ENCODE results near the gene TEAD1.

Gene TEAD1

DNA sequence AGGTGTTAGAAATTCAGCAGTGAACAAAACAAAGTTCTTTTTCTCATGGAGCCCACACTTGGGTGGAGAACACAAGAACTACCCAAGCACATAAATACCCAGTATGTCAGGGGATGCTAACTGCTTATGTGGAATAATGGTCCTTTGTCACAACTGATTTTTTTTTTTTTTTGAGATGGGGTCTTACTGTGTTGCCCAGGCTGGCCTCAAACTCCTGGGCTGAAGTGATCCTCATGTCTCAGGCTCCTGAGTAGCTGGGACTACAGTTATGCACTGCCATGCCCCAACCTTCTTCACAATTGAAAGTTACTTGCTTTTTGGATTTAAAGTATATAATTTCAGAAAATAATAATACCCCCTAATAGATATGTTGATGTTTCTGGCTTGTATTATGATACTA is 212.3 kb downstream of the TEAD1 start:
- peaks cover 9% of the 10 kb centered on the region for H3K36me3 ChIP-seq (ENCODE audit: control insufficient read depth, insufficient read depth, low read length)

DNA sequence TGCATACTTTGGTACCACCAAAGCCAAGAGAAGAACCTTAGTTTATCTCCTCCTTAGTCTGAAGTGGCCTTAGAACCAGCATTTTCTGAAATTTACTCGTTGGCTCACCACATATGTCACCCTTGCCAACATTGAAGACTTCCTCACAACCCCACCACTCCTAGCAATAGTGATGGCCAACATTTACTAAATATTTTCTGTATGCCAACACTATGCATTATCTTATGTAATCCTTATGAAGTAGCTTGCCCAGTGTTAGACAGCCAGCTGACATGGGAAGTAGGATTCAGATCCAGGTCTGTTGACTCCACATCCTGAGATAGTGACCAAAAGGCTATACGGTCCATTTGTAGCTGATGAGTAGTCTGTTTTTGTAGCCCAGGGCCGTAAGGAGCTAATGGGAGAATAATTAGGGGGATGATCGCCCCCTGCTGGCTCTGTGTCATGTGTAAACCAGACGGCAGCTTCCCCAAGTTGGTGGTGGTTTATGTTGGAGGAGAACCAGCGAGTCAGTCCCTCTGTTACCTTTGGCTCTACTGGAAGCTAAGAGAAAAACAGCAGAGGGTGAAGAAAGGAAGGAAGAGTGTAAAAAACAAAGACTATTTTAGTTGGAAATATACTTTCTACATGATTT is 214.4 kb downstream of the TEAD1 start:
- H3K4me3 ChIP-seq (ENCODE audit: low read length): no peak overlapping the region
- no peak overlapping the region for H3K9ac ChIP-seq (ENCODE audit: low read length)
- peaks cover 11% of the 10 kb centered on the region for H3K4me1 ChIP-seq (ENCODE audit: control insufficient read depth, insufficient read depth, low read length)

More for the DNA sequence above, 212.3 kb downstream of the TEAD1 start:
- Histone ChIP-seq H3K27me3 (ENCODE audit: control insufficient read depth, insufficient read depth, low read length) (no peaks in the 10 kb centered on the region), H3K4me3 (ENCODE audit: low read length) (no peak overlapping the region), H3K9me3 (ENCODE audit: control insufficient read depth, low read length) (no peaks in the 10 kb centered on the region), H3K9ac (ENCODE audit: low read length) (no peak overlapping the region), H3K4me1 (ENCODE audit: control insufficient read depth, insufficient read depth, low read length) (peaks cover 11% of the 10 kb centered on the region)

DNA sequence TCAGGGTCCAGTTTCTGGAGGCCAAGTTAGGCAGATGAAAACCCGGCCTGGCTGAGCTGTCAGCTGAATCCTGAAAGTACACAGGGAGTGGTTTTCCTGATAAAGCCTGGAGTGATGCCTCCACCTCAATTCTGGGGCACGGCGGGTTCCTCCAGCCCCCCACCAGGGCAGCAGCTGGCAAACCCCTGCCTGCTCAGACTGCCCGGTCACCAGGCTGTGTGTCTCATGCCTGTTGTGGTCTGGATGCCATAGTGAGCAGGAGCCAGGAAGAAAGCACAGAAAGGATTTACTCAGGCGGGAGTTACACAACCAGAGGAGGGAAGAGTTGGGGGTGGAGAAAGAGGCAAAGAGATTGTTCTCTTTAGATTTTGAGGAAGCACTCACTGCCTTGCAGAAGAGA is 215.0 kb downstream of the TEAD1 start:
- Histone ChIP-seq H3K4me1 (ENCODE audit: control insufficient read depth, insufficient read depth, low read length) (peaks cover 11% of the 10 kb centered on the region), H3K9me3 (ENCODE audit: control insufficient read depth, low read length) (no peaks in the 10 kb centered on the region), H3K4me3 (ENCODE audit: low read length) (no peak overlapping the region), H3K27me3 (ENCODE audit: control insufficient read depth, insufficient read depth, low read length) (no peaks in the 10 kb centered on the region), H3K9ac (ENCODE audit: low read length) (no peak overlapping the region), H3K36me3 (ENCODE audit: control insufficient read depth, insufficient read depth, low read length) (no peaks in the 10 kb centered on the region)

More for the DNA sequence above, 214.4 kb downstream of the TEAD1 start:
- Histone ChIP-seq H3K9me3 (ENCODE audit: control insufficient read depth, low read length) (no peaks in the 10 kb centered on the region), H3K36me3 (ENCODE audit: control insufficient read depth, insufficient read depth, low read length) (no peaks in the 10 kb centered on the region), H3K27me3 (ENCODE audit: control insufficient read depth, insufficient read depth, low read length) (no peaks in the 10 kb centered on the region)

DNA sequence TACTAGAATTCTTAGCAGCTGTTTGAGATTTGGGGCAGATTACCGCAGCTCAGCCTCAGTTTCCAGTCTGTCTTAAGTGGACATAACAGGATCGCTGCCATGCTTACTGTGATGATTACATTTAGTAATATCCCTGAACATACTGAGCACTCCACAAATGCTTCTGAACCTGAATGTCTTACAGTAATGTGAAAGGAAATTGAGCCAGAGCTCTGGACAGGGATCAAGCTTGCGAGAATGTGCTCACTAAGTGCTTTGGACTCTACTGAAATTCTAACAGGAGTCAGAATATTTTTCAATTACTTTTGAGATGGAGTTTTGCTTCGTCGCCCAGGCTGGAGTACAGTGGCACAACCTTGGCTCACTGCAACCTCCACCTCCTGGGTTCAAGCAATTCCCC is 216.3 kb downstream of the TEAD1 start:
- Histone ChIP-seq H3K4me1 (ENCODE audit: control insufficient read depth, insufficient read depth, low read length) (peaks cover 11% of the 10 kb centered on the region), H3K9ac (ENCODE audit: low read length) (no peak overlapping the region), H3K4me3 (ENCODE audit: low read length) (no peak overlapping the region), H3K36me3 (ENCODE audit: control insufficient read depth, insufficient read depth, low read length) (no peaks in the 10 kb centered on the region), H3K27me3 (ENCODE audit: control insufficient read depth, insufficient read depth, low read length) (no peaks in the 10 kb centered on the region), H3K9me3 (ENCODE audit: control insufficient read depth, low read length) (no peaks in the 10 kb centered on the region)

DNA sequence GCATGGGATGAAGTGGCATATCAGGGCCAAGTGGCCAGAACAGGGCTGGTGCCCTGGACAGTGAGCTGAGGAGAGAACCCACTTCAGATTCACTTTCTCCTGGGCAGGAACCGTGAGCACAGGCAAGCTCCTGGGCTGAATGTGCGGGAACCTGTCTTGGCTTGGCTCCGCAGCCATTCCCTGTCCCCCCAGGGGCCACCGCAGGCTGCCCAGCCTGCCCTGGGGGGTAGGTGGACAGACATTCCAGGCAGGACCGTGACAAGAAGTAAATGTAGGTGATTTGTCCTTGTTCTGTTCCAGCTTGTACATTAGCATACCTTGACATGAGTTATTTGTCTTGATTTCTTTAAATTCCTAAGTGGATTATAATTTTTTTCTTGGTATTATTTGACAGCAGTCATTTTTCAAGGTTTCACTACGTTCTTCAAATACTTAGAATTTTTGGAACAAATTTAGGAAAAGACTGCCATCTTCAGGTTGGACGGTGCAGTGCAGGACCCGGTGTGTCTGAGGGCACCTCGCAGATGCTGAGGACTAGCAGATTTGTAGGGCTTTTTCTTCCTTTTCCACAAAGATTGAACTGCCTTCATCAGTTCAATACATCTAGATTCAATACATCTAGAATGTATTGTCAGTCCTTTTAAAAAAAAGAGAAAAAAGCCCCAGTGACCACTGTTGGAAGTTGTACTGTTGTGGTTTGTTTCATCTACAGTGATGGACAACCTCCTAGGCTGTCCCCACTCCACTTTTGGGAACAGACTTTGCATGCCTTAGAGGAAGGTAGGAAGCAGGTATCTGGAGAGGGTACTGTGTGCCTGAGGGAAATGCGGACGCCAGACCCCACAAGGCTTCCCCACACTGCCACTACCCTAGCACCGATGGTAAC is 219.8 kb downstream of the TEAD1 start:
- H3K4me1 ChIP-seq (ENCODE audit: control insufficient read depth, insufficient read depth, low read length): peaks cover 3% of the 10 kb centered on the region
- H3K36me3 ChIP-seq (ENCODE audit: control insufficient read depth, insufficient read depth, low read length): no peaks in the 10 kb centered on the region
- no peaks in the 10 kb centered on the region for H3K9me3 ChIP-seq (ENCODE audit: control insufficient read depth, low read length)
- H3K4me3 ChIP-seq (ENCODE audit: low read length): no peak overlapping the region
- H3K27me3 ChIP-seq (ENCODE audit: control insufficient read depth, insufficient read depth, low read length): no peaks in the 10 kb centered on the region
- no peak overlapping the region for H3K9ac ChIP-seq (ENCODE audit: low read length)

DNA sequence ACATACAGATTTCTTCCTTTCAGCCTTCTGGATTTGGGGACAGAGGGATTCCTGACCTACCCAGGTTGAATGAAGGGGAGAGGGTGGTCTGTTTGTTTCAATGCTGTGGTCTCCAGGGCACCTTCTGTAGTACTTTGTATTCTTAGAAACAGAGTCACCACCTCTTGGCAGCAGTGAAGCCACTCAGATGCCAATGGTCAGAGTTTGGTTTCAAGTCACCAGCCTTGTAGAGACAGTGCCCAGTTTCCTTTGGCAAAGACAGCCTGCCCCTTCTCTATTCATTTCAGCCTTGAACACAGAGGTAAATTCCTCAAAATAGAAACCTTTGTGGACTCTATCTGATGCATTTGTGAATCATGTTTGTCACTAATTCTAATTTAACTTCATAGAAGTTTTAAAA is 223.2 kb downstream of the TEAD1 start:
- H3K4me1 ChIP-seq (ENCODE audit: control insufficient read depth, insufficient read depth, low read length): peaks cover 5% of the 10 kb centered on the region
- no peak overlapping the region for H3K4me3 ChIP-seq (ENCODE audit: low read length)
- no peaks in the 10 kb centered on the region for H3K27me3 ChIP-seq (ENCODE audit: control insufficient read depth, insufficient read depth, low read length)
- H3K36me3 ChIP-seq (ENCODE audit: control insufficient read depth, insufficient read depth, low read length): no peaks in the 10 kb centered on the region
- no peaks in the 10 kb centered on the region for H3K9me3 ChIP-seq (ENCODE audit: control insufficient read depth, low read length)
- H3K9ac ChIP-seq (ENCODE audit: low read length): no peak overlapping the region

DNA sequence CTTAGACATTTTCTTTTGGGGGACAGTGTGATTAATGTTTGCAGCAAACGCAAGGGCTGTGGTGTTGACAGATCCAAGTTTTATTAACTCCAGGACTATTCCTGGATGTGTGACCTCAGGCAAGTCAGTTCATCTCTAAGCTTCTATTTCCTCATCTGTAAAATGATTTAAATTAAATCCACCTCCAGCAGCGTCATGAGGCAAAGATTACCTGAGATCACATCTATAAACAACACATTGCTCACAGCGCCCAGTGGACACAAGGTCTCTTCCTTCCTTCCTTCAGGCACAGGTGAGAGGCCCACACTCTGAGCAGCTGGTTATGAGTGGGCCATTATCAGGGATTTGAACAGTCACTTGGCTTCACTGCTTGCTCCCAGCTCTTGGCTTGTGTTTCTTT is 223.6 kb downstream of the TEAD1 start:
- Histone ChIP-seq H3K4me3 (ENCODE audit: low read length) (no peak overlapping the region), H3K27me3 (ENCODE audit: control insufficient read depth, insufficient read depth, low read length) (no peaks in the 10 kb centered on the region), H3K36me3 (ENCODE audit: control insufficient read depth, insufficient read depth, low read length) (no peaks in the 10 kb centered on the region), H3K9ac (ENCODE audit: low read length) (no peak overlapping the region), H3K9me3 (ENCODE audit: control insufficient read depth, low read length) (no peaks in the 10 kb centered on the region), H3K4me1 (ENCODE audit: control insufficient read depth, insufficient read depth, low read length) (peaks cover 5% of the 10 kb centered on the region)

DNA sequence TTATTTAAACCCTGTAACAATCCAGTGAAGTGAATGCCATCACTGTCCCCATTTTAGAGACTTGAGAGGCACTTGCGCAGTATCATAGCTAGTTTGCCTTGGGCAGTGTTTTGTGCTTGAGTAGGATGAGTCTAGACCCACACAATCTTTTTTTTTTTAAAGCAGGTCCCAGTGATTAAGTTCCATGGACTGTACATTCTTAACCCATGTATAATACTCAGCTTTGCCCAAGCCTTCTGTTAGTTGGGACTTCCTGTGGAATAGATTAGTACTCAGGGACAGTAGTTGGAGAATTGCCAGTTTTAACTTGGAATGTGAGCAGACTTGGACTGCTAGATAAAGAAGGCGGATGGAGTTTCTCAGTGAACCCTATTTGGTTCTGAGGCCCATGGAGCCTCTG is 226.3 kb downstream of the TEAD1 start:
- H3K27me3 ChIP-seq (ENCODE audit: control insufficient read depth, insufficient read depth, low read length): no peaks in the 10 kb centered on the region
- no peaks in the 10 kb centered on the region for H3K9me3 ChIP-seq (ENCODE audit: control insufficient read depth, low read length)
- H3K36me3 ChIP-seq (ENCODE audit: control insufficient read depth, insufficient read depth, low read length): no peaks in the 10 kb centered on the region
- peaks cover 5% of the 10 kb centered on the region for H3K4me1 ChIP-seq (ENCODE audit: control insufficient read depth, insufficient read depth, low read length)
- no peak overlapping the region for H3K9ac ChIP-seq (ENCODE audit: low read length)
- no peak overlapping the region for H3K4me3 ChIP-seq (ENCODE audit: low read length)

DNA sequence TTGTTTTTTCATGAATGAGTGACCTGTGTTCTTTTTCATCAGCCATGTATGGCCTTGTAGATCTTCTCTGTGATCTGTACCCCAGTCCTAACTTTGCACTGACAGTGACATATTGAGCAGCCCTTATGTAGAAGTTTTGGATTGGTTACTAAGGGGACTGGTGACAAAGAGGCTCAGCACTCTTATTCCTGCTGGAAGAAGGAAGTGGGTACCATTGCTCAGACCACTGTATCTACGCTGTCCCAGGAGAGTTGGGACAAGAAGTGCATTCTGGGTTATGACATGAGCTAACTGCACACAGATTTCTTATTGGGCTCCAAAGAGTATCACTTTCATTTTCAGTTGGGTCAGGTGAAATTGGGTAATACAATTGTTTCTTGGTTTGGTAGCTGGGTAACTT is 227.1 kb downstream of the TEAD1 start:
- Histone ChIP-seq H3K4me3 (ENCODE audit: low read length) (no peak overlapping the region), H3K9ac (ENCODE audit: low read length) (no peak overlapping the region), H3K9me3 (ENCODE audit: control insufficient read depth, low read length) (no peaks in the 10 kb centered on the region), H3K27me3 (ENCODE audit: control insufficient read depth, insufficient read depth, low read length) (no peaks in the 10 kb centered on the region), H3K4me1 (ENCODE audit: control insufficient read depth, insufficient read depth, low read length) (peaks cover 5% of the 10 kb centered on the region), H3K36me3 (ENCODE audit: control insufficient read depth, insufficient read depth, low read length) (no peaks in the 10 kb centered on the region)

DNA sequence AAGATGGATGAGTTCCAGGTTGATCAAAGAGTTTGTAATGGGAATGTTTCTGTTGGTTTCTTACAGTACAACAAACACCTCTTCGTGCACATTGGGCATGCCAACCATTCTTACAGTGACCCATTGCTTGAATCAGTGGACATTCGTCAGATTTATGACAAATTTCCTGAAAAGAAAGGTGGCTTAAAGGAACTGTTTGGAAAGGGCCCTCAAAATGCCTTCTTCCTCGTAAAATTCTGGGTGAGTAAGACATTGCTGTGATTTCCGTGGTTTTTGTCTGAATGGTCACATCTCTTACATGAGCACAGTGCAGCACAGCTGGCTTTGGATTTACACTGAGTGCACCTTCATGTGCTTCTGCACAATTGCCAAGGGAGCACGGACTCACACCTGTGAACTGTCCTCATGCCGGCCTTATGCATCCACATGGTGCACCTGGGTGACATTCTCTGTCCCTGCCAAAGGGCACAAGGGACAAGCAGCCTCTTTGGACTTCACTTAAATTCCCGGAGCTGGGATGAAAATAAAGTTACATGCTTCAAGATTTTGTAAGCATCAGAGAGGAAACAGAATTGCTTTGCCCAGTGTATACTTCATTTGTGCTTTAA is 227.8 kb downstream of the TEAD1 start:
- H3K9ac ChIP-seq (ENCODE audit: low read length): no peak overlapping the region
- H3K4me3 ChIP-seq (ENCODE audit: low read length): no peak overlapping the region
- peaks cover 5% of the 10 kb centered on the region for H3K4me1 ChIP-seq (ENCODE audit: control insufficient read depth, insufficient read depth, low read length)
- no peaks in the 10 kb centered on the region for H3K27me3 ChIP-seq (ENCODE audit: control insufficient read depth, insufficient read depth, low read length)
- no peaks in the 10 kb centered on the region for H3K9me3 ChIP-seq (ENCODE audit: control insufficient read depth, low read length)
- no peaks in the 10 kb centered on the region for H3K36me3 ChIP-seq (ENCODE audit: control insufficient read depth, insufficient read depth, low read length)

DNA sequence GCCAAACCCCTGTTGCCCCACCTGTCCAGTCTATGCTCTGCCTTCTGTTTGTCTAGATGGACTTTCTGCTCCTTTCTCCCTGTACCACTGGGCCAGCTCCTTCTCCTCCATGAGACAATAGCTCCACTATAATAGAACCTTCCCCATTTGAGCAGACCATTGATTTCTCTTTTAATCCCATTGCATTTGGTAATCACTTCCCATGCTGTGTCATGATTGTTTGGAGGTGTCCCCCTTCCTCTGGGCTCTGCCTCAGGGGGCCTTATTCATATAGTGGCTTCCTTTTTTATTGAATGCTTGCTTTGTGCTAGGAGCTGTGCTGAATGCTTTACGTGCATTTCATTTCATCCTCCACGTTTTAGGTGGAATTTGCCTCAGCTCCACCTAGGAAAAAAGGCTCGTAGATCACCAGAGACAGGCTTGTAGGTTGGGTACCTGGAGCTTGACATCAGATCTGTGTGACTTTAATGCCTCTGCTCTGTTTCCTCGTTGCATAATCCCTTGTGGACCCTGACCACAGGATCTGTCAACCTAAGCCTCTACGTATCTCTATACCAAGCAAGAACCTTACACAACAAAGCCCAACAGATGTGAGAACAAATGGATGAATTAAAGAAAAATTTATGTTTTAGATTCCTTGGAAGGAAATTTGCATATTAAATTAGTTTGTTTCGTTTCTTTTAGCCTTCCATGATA is 228.7 kb downstream of the TEAD1 start:
- Histone ChIP-seq H3K9me3 (ENCODE audit: control insufficient read depth, low read length) (no peaks in the 10 kb centered on the region), H3K27me3 (ENCODE audit: control insufficient read depth, insufficient read depth, low read length) (no peaks in the 10 kb centered on the region), H3K9ac (ENCODE audit: low read length) (no peak overlapping the region), H3K36me3 (ENCODE audit: control insufficient read depth, insufficient read depth, low read length) (no peaks in the 10 kb centered on the region), H3K4me1 (ENCODE audit: control insufficient read depth, insufficient read depth, low read length) (peaks cover 5% of the 10 kb centered on the region), H3K4me3 (ENCODE audit: low read length) (no peak overlapping the region)

DNA sequence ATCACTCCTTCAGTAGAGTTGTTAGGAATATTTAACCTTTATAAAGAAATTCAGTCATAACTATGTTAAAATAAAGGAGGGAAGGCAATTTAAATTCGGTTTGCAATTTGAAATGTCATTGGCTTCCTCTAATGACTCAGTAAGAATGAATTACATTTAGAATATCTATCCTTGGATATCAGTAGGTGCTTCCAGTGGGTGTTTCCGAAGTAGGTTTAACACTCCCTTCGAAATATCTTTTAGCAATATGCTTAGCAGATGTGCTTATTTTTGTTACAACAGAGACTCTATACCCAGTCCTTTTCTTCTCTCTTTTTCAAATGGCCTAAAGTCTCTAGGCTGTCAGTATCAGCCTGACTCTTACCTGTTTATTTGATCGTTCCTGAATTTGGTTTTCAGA is 231.2 kb downstream of the TEAD1 start:
- Histone ChIP-seq H3K36me3 (ENCODE audit: control insufficient read depth, insufficient read depth, low read length) (no peaks in the 10 kb centered on the region), H3K4me1 (ENCODE audit: control insufficient read depth, insufficient read depth, low read length) (peaks cover 2% of the 10 kb centered on the region), H3K9me3 (ENCODE audit: control insufficient read depth, low read length) (no peaks in the 10 kb centered on the region), H3K27me3 (ENCODE audit: control insufficient read depth, insufficient read depth, low read length) (no peaks in the 10 kb centered on the region), H3K9ac (ENCODE audit: low read length) (no peak overlapping the region), H3K4me3 (ENCODE audit: low read length) (no peak overlapping the region)

All from mucosa of stomach (tissue), 1 donor.